H1 (cell line): ENCODE data around the gene GULP1. TPM values are rescaled to one million over a fixed set of nuclear protein-coding genes. Genes with fewer than 3 reads are reported as not detected.

Experiments used
- CTCF ChIA-PET: fragments of 300-600 bp; sonication (Branson Sonifier 250); formaldehyde crosslinking; loops from one replicate; lab custom pipeline; 2021; ENCODE audit not compliant: partially characterized antibody; lab: Charles Lee
- POLR2A ChIA-PET: fragments of 300-600 bp; sonication (Branson Sonifier 250); formaldehyde crosslinking; loops from one replicate; lab custom pipeline; 2021; ENCODE audit warnings: inconsistent platforms; ENCODE audit not compliant: partially characterized antibody; lab: Charles Lee
- DNase-seq, 2 experiments: peaks; one replicate each; pipeline versions ENCODE4 v3.0.0 to v3.0.0-alpha.2; 2010 to 2022; ENCODE audit warnings: low spot score in 2 of 2, low read depth in 1 of 2, mixed read lengths in 1 of 2
- FAIRE-seq: peaks from 2 replicates; lab custom pipeline; 2011; peaks lifted over from hg19 to GRCh38; lab: Jason Lieb, UNC
- H2AFZ ChIP-seq: 2 replicates; pipeline ENCODE4 v1.8.1; 2012; ENCODE audit warnings: low read length, inconsistent platforms
- H2AK5ac ChIP-seq: 2 replicates; pipeline ENCODE4 v1.6.1; 2013; ENCODE audit warnings: low read depth, low read length
- H2BK120ac ChIP-seq: replicated peaks from 2 replicates; pipeline ENCODE3; 2013; ENCODE audit warnings: low read depth, low read length, inconsistent platforms
- H2BK12ac ChIP-seq: 2 replicates; pipeline ENCODE4 v1.6.1; 2013; ENCODE audit warnings: low read depth, low read length
- H2BK15ac ChIP-seq: 2 replicates; pipeline ENCODE4 v1.6.1; 2013; ENCODE audit warnings: low read length
- H2BK20ac ChIP-seq: 2 replicates; pipeline ENCODE4 v1.6.1; 2013; ENCODE audit warnings: low read length
- H2BK5ac ChIP-seq: 2 replicates; pipeline ENCODE4 v1.6.1; 2013; ENCODE audit warnings: low read depth, low read length
- H3K14ac ChIP-seq: 2 replicates; pipeline ENCODE4 v1.6.1; 2013; ENCODE audit warnings: inconsistent platforms; ENCODE audit not compliant: insufficient read length
- H3K18ac ChIP-seq: 2 replicates; pipeline ENCODE4 v1.6.1; 2013; ENCODE audit warnings: low read length; ENCODE audit errors: extremely low read depth
- H3K23ac ChIP-seq: 2 replicates; pipeline ENCODE4 v1.6.1; 2013; ENCODE audit warnings: inconsistent platforms; ENCODE audit not compliant: insufficient read length
- H3K23me2 ChIP-seq: 2 replicates; pipeline ENCODE4 v1.6.1; 2013; ENCODE audit warnings: low read depth, low read length
- H3K27ac ChIP-seq: 2 replicates; pipeline ENCODE4 v1.6.1; 2011; ENCODE audit warnings: low read depth, low read length, inconsistent platforms
- H3K27me3 ChIP-seq, 4 experiments: replicated peaks in 1 of 4; 1 replicate in 1 of 4; 2 replicates in 3 of 4; pipeline versions ENCODE4 v1.6.1 to v1.8.1; 2011 to 2013; ENCODE audit warnings: low read length in 3 of 4, mild to moderate bottlenecking in 3 of 4, inconsistent platforms in 2 of 4, mixed read lengths in 2 of 4, moderate library complexity in 1 of 4; ENCODE audit not compliant: control insufficient read depth in 3 of 4, insufficient read depth in 3 of 4; ENCODE audit errors: extremely low read depth in 1 of 4
- H3K36me3 ChIP-seq, 4 experiments: 2 replicates each; pipeline versions ENCODE4 v1.6.1 to v1.8.1; 2011 to 2013; ENCODE audit warnings: mild to moderate bottlenecking in 4 of 4, low read length in 3 of 4, moderate library complexity in 2 of 4, control low read depth in 1 of 4, inconsistent platforms in 1 of 4; ENCODE audit not compliant: insufficient read depth in 4 of 4, control insufficient read depth in 2 of 4
- H3K4ac ChIP-seq: replicated peaks from 2 replicates; pipeline ENCODE3; 2013; ENCODE audit warnings: low read length, low read depth, mixed read lengths, inconsistent platforms; ENCODE audit not compliant: insufficient read length
- H3K4me1 ChIP-seq, 4 experiments: replicated peaks in 1 of 4; 1 replicate in 1 of 4; 2 replicates in 3 of 4; pipeline versions ENCODE4 v1.6.1 to v1.8.1; 2011 to 2013; ENCODE audit warnings: low read length in 3 of 4, inconsistent platforms in 2 of 4, mixed read lengths in 1 of 4; ENCODE audit not compliant: insufficient read depth in 4 of 4, control insufficient read depth in 3 of 4
- H3K4me2 ChIP-seq, 2 experiments: 2 replicates each; pipeline versions ENCODE4 v1.6.1 to v1.8.1; 2011 to 2013; ENCODE audit warnings: low read depth in 2 of 2, low read length in 2 of 2, control low read depth in 1 of 2, inconsistent platforms in 1 of 2, mild to moderate bottlenecking in 1 of 2; ENCODE audit not compliant: insufficient read depth in 1 of 2
- H3K4me3 ChIP-seq, 4 experiments: fragments of 200-600, 300-600 bp in 1 of 4; sonication (generic), shearing (Covaris generic), sonication (Bioruptor Twin) in 1 of 4; 2 replicates each; pipeline versions ENCODE4 v1.5.1 to v1.8.1; 2011 to 2016; ENCODE audit warnings: low read length in 4 of 4, low read depth in 3 of 4, control low read depth in 2 of 4, inconsistent platforms in 2 of 4, mild to moderate bottlenecking in 2 of 4, mixed read lengths in 1 of 4, moderate library complexity in 1 of 4; ENCODE audit not compliant: insufficient read depth in 2 of 4; ENCODE audit errors: extremely low read depth in 1 of 4
- H3K56ac ChIP-seq: replicated peaks from 2 replicates; pipeline ENCODE3; 2013; ENCODE audit warnings: low read depth, mild to moderate bottlenecking, mixed read lengths, low read length, inconsistent platforms; ENCODE audit not compliant: insufficient read length
- H3K79me1 ChIP-seq: 2 replicates; pipeline ENCODE4 v1.6.1; 2013; ENCODE audit warnings: low read depth, low read length, control low read depth
- H3K79me2 ChIP-seq, 2 experiments: 2 replicates each; pipeline versions ENCODE4 v1.6.1 to v1.8.1; 2012 to 2013; ENCODE audit warnings: low read length in 2 of 2, mild to moderate bottlenecking in 2 of 2, inconsistent platforms in 1 of 2; ENCODE audit not compliant: insufficient read depth in 2 of 2, control insufficient read depth in 1 of 2
- H3K9ac ChIP-seq, 4 experiments: replicated peaks in 1 of 4; 1 replicate in 1 of 4; 2 replicates in 3 of 4; pipeline versions ENCODE4 v1.6.1 to v1.8.1; 2011 to 2013; ENCODE audit warnings: low read depth in 3 of 4, low read length in 3 of 4, control low read depth in 2 of 4, mild to moderate bottlenecking in 2 of 4, moderate library complexity in 2 of 4, inconsistent platforms in 1 of 4; ENCODE audit errors: extremely low read depth in 1 of 4
- H3K9me3 ChIP-seq, 2 experiments: 2 replicates each; pipeline versions ENCODE4 v1.6.1 to v1.8.1; 2012 to 2013; ENCODE audit warnings: mild to moderate bottlenecking in 2 of 2, moderate library complexity in 2 of 2, control low read depth in 1 of 2, inconsistent platforms in 1 of 2, low read depth in 1 of 2, low read length in 1 of 2, mixed read lengths in 1 of 2; ENCODE audit not compliant: insufficient read depth in 2 of 2
- H4K20me1 ChIP-seq, 2 experiments: replicated peaks in 1 of 2; 2 replicates each; pipeline versions ENCODE3 to v1.8.1; 2011 to 2013; ENCODE audit warnings: inconsistent platforms in 2 of 2, low read length in 2 of 2, mild to moderate bottlenecking in 1 of 2; ENCODE audit not compliant: insufficient read depth in 2 of 2, control insufficient read depth in 1 of 2
- H4K5ac ChIP-seq: 2 replicates; pipeline ENCODE4 v1.6.1; 2013; ENCODE audit warnings: low read length, low read depth, mixed read lengths, inconsistent platforms; ENCODE audit not compliant: insufficient read length
- H4K8ac ChIP-seq: 2 replicates; pipeline ENCODE4 v1.8.0; 2013; ENCODE audit warnings: mild to moderate bottlenecking, moderate library complexity, low read length, inconsistent platforms; ENCODE audit not compliant: insufficient read depth; ENCODE audit errors: extremely low read depth
- H4K91ac ChIP-seq: replicated peaks from 2 replicates; pipeline ENCODE3; 2013; ENCODE audit warnings: low read length, mixed read lengths, inconsistent platforms; ENCODE audit not compliant: insufficient read length
- BACH1 ChIP-seq: IDR thresholded peaks from 2 replicates; pipeline ENCODE4 v1.6.1; 2012; ENCODE audit warnings: low read length, improper control_type of control experiment
- BCL11A ChIP-seq, 2 experiments: IDR thresholded peaks; one replicate each; pipeline ENCODE4 v1.6.1; 2011; ENCODE audit warnings: low read depth in 2 of 2, low read length in 2 of 2, mild to moderate bottlenecking in 2 of 2
- CHD2 ChIP-seq: IDR thresholded peaks from 2 replicates; pipeline ENCODE4 v1.6.1; 2012; ENCODE audit warnings: low read length, improper control_type of control experiment
- EP300 ChIP-seq, 2 experiments: IDR thresholded peaks; 1 replicate in 1 of 2; 2 replicates in 1 of 2; pipeline ENCODE4 v1.6.1; 2011 to 2012; ENCODE audit warnings: low read depth in 2 of 2, low read length in 2 of 2, mild to moderate bottlenecking in 2 of 2, borderline replicate concordance in 1 of 2, inconsistent platforms in 1 of 2, moderate library complexity in 1 of 2
- JUND ChIP-seq: IDR thresholded peaks from 2 replicates; pipeline ENCODE4 v1.6.1; 2011; ENCODE audit warnings: mild to moderate bottlenecking, improper control_type of control experiment, low read length
- KDM1A ChIP-seq: fragments of 200-600, 300-600 bp; sonication (generic); IDR thresholded peaks from 2 replicates; pipeline ENCODE4 v1.7.1; 2016; ENCODE audit warnings: mild to moderate bottlenecking, low read length, borderline replicate concordance
- MAFK ChIP-seq: IDR thresholded peaks from 2 replicates; pipeline ENCODE4 v1.6.1; 2012; ENCODE audit warnings: low read depth, mild to moderate bottlenecking, improper control_type of control experiment, low read length
- RXRA ChIP-seq: IDR thresholded peaks from 2 replicates; pipeline ENCODE4 v1.6.1; 2011; ENCODE audit warnings: low read depth, mild to moderate bottlenecking, low read length, moderate library complexity; ENCODE audit not compliant: insufficient read depth
- SIN3A ChIP-seq, 2 experiments: IDR thresholded peaks in 1 of 2; conservative IDR thresholded peaks in 1 of 2; 2 replicates each; pipeline ENCODE4 v1.6.1; 2011 to 2012; ENCODE audit warnings: low read length in 2 of 2, improper control_type of control experiment in 1 of 2, low read depth in 1 of 2, mild to moderate bottlenecking in 1 of 2
- SIX5 ChIP-seq: IDR thresholded peaks from 2 replicates; pipeline ENCODE4 v1.6.1; 2011; ENCODE audit warnings: mild to moderate bottlenecking, low read depth, low read length
- SP2 ChIP-seq: IDR thresholded peaks from 2 replicates; pipeline ENCODE4 v1.6.1; 2012; ENCODE audit warnings: mild to moderate bottlenecking, low read length, inconsistent platforms
- SRF ChIP-seq: IDR thresholded peaks from 2 replicates; pipeline ENCODE4 v1.6.1; 2011; ENCODE audit warnings: mild to moderate bottlenecking, low read depth, low read length, moderate library complexity
- SUZ12 ChIP-seq: fragments of 200-600 bp; sonication (generic); IDR thresholded peaks from 2 replicates; pipeline ENCODE4 v1.6.1; 2012; ENCODE audit warnings: mild to moderate bottlenecking, inconsistent platforms, low read length, moderate library complexity, mixed read lengths
- WGBS, 2 experiments: shearing (Covaris generic) in 1 of 2; methylation state at CpG; one replicate each; pipeline versions ENCODE4 v1.1.6 to v1.1.7; 2013 to 2015; ENCODE audit warnings: low lambda C conversion rate in 2 of 2, mixed read lengths in 2 of 2, inconsistent platforms in 1 of 2, low coverage in 1 of 2, missing lambda C conversion rate in 1 of 2; ENCODE audit not compliant: insufficient replicate concordance in 2 of 2, insufficient coverage in 1 of 2, insufficient read length in 1 of 2; ENCODE audit errors: extremely low coverage in 1 of 2, missing lambda C conversion rate in 1 of 2; 5-methylcytosine and 5-hydroxymethylcytosine counted together
- polyA plus RNA-seq, 7 experiments: library from polyadenylated mRNA; depleted of rRNA in 3 of 7; stranded (reverse) in 5 of 7; unstranded in 2 of 7; fragments of >200 nt in 5 of 7; fragments of 200-250 nt in 2 of 7; gene quantifications; 1 replicate in 5 of 7; 2 replicates in 1 of 7; 4 replicates in 1 of 7; pipeline versions ENCODE4 v1.2.1 to v1.2.3, GENCODE V29; 2011 to 2013; ENCODE audit warnings: missing spikeins in 2 of 7, mixed read lengths in 2 of 7
- total RNA-seq: library from RNA; stranded (reverse); fragmentation: NEBNext Ultra II Directional; extraction: Animal tissue kit (Norgen Biotek cat#: 25700); gene quantifications from 2 replicates; pipeline ENCODE4 v1.2.1, GENCODE V29; 2021
- TF ChIP-seq, protein P1 (sequence below): IDR thresholded peaks from 2 replicates; pipeline ENCODE4 v1.6.1; 2011; ENCODE audit warnings: low read length, improper control_type of control experiment

The GULP1 gene
- total and polyA plus RNA-seq, 2 of the 8 experiments (the other 6 are each of a cell fraction or from before 2014, with no cell fraction given): 69.7 to 139 TPM

DNA sequence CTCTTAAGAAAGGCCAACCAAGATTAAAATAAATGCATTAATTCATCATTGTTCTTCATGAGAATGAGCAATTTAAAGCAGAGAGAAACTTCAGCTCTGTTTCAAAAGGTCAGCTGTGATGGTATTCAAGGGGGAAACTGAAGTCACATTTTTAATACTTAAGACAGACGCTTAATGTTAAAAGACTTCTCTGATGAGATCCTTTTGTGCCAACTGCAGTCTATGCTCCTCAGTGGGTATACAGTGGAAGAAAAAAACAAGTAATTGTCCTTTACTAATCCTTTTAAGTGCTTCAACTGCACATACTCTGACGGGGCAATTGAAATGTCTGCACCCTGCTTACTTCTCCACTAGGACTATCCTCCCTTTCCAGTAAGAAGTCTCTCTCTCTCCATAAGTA, 309.7 kb downstream of the GULP1 start:
- Histone ChIP-seq H3K23me2 (no peaks in the 10 kb centered on the region; the same call in 1 of the 2 replicates), H4K20me1 (no peaks in the 10 kb centered on the region), H4K91ac (no peak overlapping the region), H3K4ac (no peak overlapping the region), H3K79me1 (no peaks in the 10 kb centered on the region), H3K14ac (no peak overlapping the region), H3K56ac (no peak overlapping the region), H3K36me3 (no peaks in the 10 kb centered on the region; a peak in 1 of 8 replicates), H2AK5ac (no peak overlapping the region), H3K18ac (no peak overlapping the region), H3K27ac (no peak overlapping the region), H2BK20ac (no peak overlapping the region), H2BK15ac (no peak overlapping the region), H2BK12ac (no peak overlapping the region), H3K79me2 (no peaks in the 10 kb centered on the region), H2BK120ac (no peak overlapping the region), H2AFZ (no peak overlapping the region), H3K27me3 (no peaks in the 10 kb centered on the region), H3K9ac (no peak overlapping the region), H4K8ac (no peak overlapping the region), H3K23ac (no peak overlapping the region), H3K4me1 (peaks cover 0 to 3% (median 0%) of the 10 kb centered on the region in 4 experiments; a peak in 2 of 7 replicates), H3K9me3 (no peaks in the 10 kb centered on the region), H3K4me2 (no peak overlapping the region), H3K4me3 (no peak overlapping the region), H4K5ac (no peak overlapping the region), H2BK5ac (no peak overlapping the region)
- DNase-seq: no peak
- 80% methylated on average over 2 of the region's 2 CpGs; no CpG with 5 or more reads in 1 of the 2 experiments for WGBS, 2 experiments
- CTCF ChIA-PET: interaction anchor here (1.0 kb wide), 1 partner anchor 368 kb away, joined by 3 read pairs; no protein-coding TSS in a partner anchor
- no peak for FAIRE-seq
- POLR2A ChIA-PET: interaction anchor here (0.7 kb wide), 1 partner anchor 100 kb away, joined by 4 read pairs; no protein-coding TSS in a partner anchor
- TF ChIP-seq CHD2 (no peak), BACH1 (no peak), RXRA (no peak), SUZ12 (no peak), KDM1A (no peak), SRF (no peak), JUND (no peak), MAFK (no peak), SIX5 (no peak), BCL11A (IDR thresholded peaks at IDR 0.05; ENCODE audit: low read depth in 2 of 2, low read length in 2 of 2) (no peak), SIN3A (conservative IDR thresholded peaks at IDR 0.05 in 1 of 2, IDR thresholded peaks at IDR 0.05 in 1 of 2; ENCODE audit: low read depth in 1 of 2, low read length in 2 of 2) (no peak), SP2 (no peak), EP300 (IDR thresholded peaks at IDR 0.05; ENCODE audit: borderline replicate concordance in 1 of 2, low read depth in 2 of 2, low read length in 2 of 2) (no peak)
- TF ChIP-seq, protein P1, sequence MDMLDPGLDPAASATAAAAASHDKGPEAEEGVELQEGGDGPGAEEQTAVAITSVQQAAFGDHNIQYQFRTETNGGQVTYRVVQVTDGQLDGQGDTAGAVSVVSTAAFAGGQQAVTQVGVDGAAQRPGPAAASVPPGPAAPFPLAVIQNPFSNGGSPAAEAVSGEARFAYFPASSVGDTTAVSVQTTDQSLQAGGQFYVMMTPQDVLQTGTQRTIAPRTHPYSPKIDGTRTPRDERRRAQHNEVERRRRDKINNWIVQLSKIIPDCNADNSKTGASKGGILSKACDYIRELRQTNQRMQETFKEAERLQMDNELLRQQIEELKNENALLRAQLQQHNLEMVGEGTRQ: no peak
